Stimulated activated CD4-positive, alpha-beta T cell treated with anti-CD3 and anti-CD28 coated beads, Interleukin-4, amount 100 ng/mL, for 48 hours (primary cell): Measurements from ENCODE around the gene PCNX2.
"Not testable (repeated sequence)": the region's sequence is repeated elsewhere in the genome, so short reads cannot be mapped to it uniquely, and the experiment has no call there.

Experiments used
- DNase-seq, 2 donors: peaks; one replicate each; pipeline ENCODE4 v3.0.0-alpha.2; 2020; ENCODE audit warnings: low read depth in 2 of 2

Gene PCNX2

DNA sequence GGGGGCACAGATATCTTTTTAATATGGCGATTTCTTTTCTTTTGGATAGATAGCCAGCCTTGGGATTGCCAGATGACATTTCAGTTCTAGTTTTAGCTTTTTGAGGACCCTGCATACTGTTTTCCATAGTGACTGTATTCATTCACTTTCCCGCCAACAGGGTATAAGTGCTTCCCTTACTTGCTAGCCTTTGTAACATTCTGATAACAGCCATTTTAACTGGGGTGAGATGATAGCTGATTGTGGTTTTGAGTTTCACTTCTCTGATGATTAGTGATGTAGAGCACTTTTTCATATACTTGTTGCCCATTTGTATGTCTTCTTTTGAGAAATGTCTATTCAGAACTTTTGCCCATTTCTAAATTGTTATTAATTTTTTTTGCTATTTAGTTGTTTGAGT is 193.2 kb downstream of the PCNX2 start:
- DNase-seq: no peak

DNA sequence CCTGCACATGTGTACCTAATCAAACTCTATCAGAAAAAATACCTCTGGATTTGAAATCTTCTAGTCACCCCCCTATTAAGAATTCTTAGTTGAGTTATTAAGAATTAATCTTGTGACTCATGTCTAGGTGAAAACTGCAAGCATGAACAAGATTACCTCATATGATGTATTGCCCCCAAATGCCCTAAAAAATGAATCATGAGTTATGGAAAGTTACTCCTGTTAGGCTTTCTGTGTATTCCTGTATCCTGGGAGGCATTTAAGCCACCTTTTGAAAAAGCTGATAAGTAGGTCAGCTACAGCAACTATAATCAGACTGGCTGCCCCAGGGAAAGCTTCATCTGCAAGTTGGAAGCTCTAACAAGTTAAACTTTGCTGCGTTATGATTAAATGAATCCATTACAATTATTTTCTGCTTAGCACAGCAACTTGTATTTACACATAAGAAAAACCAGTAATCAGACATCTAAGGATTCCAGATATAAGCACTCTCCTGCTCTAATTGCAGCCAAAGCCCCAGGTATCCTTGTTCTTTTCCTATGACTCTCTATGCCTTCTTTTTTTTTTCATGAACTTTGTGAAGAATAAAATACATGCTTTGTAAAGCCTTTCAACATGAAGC is 197.5 kb downstream of the PCNX2 start:
- DNase-seq: no peak

DNA sequence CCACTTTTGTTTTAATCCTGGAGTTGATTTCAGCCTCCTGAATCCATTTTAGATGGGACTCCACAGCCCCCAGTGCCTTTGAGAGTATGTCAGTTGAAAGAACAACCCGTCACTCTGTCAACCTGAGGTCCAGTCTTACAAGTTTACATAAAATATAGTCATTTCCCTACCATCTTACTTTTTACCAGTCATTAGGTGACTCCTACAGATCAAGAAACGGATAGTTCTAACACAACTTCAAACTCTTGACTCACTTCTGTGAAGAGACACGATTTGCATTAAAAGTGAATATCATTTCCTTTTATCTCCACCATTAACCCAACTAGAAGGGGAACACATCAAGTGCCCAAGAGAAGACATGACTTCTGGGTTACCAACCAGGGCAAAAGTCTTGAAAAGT is 198.0 kb downstream of the PCNX2 start:
- no peak for DNase-seq

DNA sequence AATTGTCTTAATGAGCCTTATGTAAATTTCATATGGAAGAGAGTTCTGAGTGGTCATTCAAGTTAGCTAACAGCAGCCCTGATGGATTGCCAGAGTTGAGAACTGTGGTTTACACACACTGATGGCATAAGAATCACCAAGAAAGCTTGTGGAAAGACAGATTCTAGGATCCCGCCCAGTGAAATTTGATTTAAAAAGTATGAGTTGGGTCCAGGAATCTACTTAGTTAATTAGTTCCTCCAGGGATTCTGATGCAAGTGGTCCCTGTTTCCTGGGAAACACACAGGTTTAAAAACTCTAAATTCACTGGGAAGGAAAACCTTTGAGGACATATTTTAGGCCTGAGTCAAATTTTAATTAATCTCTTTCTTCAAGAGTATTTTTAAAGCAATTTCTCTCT is 200.8 kb downstream of the PCNX2 start:
- no peak for DNase-seq

GRCh38 chr1:233094269-233094668 is 201.3 kb downstream of the PCNX2 start:
- DNase-seq: no peak

- DNase-seq: no peak
Observed at GRCh38 chr1:233090746-233091494, 204.6 kb downstream of the PCNX2 start.

DNA sequence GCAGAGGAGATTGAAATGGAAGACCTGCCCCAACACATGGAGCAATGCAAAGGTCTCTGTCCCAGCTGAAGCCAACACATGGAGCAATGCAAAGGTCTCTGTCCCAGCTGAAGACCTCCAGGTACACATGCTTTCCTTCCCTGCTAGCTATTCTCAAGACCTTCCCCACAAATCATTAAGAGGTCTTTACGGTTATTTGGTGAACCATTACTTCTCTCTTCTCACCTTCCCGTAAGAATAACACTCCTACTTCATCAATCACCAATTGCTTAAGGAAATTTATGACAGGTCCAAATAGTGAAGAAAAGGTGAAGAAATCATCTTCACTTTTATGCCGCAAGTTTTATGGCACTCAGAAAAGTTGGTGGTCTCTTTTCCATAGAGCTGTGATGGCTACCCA is 206.3 kb downstream of the PCNX2 start:
- DNase-seq: no peak

DNA sequence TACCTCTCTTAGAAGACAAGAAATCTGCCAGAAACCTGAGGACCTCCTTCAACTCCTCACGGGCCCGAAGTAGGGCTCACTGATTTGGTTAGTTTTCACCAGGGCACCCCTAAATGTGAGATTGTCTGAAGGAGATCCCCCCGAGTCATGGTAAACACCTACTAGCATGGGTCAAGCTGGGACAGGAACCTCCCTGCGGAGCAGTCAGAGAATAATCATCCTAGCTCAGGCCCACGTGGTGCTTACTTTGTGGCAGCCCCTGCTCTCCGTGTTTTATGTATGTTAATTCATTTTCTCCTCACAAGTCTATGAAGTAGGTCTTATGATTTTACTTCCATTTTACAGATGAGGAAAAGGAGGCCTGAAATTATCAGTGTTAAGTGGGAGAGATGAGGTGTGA is 206.9 kb downstream of the PCNX2 start:
- DNase-seq: no peak

- no peak for DNase-seq
Observed at GRCh38 chr1:233086961-233087881, 208.3 kb downstream of the PCNX2 start.

DNA sequence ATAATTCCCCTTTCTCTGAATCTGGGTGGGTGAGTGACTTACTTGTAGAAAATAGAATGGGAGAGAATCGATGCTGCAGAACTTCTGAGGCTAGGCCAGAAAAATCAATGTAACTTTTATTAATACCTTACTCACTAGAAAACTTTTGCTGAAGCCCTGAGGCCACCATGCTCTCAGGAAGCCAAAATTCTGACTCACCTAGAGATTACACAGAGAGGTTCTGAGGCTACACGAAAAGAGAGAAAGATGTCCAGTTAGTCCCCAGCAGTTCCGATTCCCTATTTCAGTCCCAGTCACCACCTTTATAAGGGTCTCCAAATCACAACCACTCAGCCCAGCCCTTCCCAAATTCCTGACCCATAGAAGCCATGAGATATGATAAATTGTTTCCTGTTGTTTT is 210.0 kb downstream of the PCNX2 start:
- DNase-seq: no peak

DNA sequence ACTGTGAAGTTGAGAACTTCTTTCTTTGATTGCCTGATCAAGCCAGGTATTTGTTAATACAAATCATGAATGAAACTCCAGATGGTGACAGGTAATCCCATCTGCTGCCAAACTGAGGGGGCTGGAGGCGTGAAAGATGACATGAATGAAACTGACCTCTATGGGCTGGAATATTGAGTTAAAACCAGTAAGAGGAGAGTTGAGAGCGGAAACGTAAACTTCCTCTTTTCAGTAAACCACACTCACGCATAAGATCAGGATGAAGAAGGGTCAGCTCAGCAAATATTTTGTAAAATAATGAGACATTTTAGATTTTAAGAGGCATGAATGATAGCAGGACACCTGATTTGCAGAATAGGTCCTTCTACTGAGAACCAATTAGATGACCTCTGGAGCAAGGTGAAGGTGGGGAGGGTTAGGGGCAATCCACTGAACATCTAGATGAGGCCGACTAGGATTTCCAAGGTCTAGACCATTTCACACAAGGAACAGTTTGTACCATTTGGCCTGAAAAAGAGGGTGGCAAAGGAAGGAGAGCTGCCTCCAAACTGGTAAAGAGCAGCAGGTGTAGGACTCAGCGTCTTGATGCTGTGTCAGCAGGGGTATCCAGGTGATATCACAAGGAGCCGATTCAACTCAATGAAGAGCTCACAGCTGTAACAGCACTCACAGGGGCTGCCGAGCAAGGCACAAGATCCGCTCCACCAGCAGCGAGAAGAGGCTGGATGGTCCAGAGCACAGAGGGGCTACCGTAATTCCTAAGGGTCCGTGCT is 212.6 kb downstream of the PCNX2 start:
- no peak for DNase-seq

GRCh38 chr1:233081735-233082134 is 213.8 kb downstream of the PCNX2 start:
- DNase-seq: no peak

GRCh38 chr1:233080827-233081226 is 214.7 kb downstream of the PCNX2 start:
- DNase-seq: not testable (repeated sequence)

DNA sequence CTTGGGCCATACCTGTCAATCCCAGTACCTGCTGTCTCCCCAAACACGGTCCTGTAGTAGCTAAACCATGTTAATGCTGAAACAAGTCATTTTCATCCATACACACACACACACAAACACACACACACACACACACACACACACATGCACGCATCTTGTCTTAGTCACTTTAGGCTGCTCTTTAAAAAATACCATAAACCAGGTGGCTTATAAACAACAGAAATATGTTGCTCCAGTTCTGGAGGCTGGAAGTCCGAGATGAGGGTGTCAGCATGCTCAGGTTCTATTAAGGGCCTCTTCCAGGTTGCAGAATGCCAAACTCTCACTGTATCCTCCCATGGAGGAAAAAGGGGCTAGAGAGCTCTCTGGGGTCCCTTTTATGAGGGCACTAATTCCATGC is 215.2 kb downstream of the PCNX2 start:
- no peak for DNase-seq

- DNase-seq: no peak
Observed at GRCh38 chr1:233079574-233079973, 216.0 kb downstream of the PCNX2 start.

- DNase-seq: no peak
Observed at GRCh38 chr1:233078396-233078795, 217.1 kb downstream of the PCNX2 start.

DNA sequence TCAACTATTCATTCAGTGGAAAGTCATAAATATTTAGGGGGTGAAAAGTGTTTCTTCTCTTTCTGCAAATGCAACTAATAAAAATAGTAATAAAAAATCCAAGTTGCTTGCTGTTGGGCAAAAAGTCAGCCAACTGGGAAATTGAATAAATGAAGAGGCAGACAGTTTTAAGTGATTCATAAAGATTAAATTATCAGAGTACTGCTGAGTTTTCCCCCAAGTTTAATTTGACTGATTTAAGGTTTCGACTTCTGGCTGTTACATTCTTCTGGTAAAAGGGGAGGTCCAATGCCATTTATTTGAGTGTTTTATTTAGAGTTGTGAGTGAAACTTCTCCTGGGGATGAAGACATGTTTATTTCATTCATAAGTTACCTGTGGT is 219.6 kb downstream of the PCNX2 start:
- no peak for DNase-seq

DNA sequence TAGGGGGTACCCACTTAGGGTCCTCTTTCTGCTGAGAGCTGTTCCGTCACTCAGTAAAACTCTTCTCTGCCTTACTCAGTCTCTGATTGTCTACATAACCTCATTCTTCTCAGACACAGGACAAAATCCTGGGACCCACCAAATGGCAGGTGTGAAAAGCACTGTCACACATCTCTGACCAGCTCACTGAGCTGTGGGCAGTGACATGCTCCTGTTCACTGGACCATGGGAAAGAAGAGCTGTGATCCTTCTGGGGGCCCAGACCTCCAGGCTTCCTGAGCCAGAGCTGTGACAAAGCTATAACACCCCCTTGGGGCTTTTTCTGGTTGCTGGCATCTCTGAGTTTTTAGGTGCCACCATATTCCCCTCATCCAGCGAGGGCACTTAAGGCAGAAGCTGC is 229.4 kb downstream of the PCNX2 start:
- no peak for DNase-seq

- no peak for DNase-seq
Observed at GRCh38 chr1:233065685-233066084, 229.8 kb downstream of the PCNX2 start.

DNA sequence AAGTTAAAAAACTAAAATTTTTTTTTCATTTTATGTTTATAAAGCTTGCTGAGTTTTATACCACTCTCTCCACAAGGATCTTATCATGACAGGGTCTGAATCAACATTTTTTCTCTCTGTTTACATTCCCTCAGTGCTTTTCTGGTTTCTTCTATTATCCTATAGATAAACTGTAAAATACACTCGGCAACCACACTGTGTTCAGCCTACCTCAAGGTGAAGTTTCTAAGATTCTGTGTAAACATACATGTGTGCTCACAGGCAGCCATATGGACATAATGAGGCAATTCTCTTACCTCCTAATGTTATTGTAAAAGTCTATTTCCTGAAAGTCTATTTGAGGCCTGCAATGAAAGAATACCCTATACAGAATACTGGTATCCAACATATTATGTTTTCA is 230.5 kb downstream of the PCNX2 start:
- no peak for DNase-seq

GRCh38 chr1:233063462-233063861 is 232.1 kb downstream of the PCNX2 start:
- no peak for DNase-seq

DNA sequence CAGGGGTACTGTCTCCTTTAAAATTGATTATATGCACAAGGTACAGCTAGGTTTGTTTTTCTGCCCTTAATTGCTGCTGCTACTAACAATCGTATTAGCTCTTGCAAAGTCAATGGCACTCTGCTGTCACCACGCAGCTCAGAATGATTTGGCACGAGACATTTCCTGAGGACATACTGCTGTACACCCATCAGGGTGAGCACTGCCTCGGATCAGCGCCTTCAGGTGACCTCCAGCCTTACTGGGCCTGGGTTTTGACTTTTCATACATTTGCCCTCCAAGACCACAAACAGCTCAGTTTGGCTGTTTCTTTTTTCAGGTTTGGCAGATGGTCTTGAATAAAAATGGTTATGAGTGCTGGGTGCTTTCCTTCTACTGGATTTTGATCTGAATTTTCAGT is 234.3 kb downstream of the PCNX2 start:
- DNase-seq: no peak
